ENCODE measurements around the gene PRPF39.

- TF ChIP-seq EZH2 (IDR thresholded peaks at IDR 0.05) (no peak), POLR2AphosphoS5 (IDR thresholded peaks at IDR 0.05; ENCODE audit: borderline replicate concordance, low read depth, low read length) (no peak)
Observed at GRCh38 chr14:45128963-45129629, 45.2 kb downstream of the PRPF39 start.
